DMS79 (cell line): ENCODE measurements around the gene B3GNT9.
"Not testable (repeated sequence)": the region's sequence is repeated elsewhere in the genome, so short reads cannot be mapped to it uniquely, and the experiment has no call there.

Source experiments
- DNase-seq: peaks from one replicate; lab custom pipeline; 2025; lab: John Stamatoyannopoulos, UW

The B3GNT9 gene

DNA sequence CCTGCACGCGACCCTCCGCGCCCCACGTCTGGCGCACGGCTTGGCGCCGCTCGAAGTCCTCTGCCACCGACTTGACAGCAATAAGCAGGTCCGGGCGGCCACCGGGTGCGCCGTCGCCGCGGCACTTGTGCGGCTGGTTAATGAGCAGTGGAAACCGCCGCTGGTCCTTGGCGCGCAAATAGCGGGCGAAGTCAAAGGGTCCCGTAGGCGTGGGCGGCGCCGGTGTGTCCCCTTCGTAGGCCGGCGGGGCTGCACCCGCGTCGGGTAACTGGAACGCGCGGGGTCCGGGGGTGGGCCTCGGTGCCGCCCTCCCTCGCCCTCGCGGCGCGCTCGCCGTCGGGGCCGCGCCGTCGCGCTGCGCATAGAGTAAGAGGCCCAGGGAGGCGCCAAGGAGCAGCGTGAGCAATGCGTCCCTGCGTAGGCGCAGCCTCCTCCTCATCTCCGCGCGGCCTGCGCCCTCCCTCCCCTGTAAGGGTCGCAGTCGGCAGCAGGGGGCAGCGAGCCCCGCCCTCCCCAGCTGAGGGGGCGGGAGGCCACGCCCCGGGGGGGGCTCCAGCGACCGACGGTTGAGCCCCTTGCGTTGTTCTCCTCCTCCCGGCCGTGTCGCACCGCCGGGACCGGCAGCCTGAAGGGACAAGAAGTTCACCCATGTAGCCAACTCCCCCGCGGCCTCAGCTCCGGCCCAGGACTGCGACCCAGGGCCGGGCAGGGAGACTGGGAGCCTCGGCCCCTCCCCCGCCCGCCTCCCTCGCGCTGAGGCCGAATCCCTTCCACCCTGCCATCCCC lies 558 bp downstream of the B3GNT9 start:
- no peak for DNase-seq

DNA sequence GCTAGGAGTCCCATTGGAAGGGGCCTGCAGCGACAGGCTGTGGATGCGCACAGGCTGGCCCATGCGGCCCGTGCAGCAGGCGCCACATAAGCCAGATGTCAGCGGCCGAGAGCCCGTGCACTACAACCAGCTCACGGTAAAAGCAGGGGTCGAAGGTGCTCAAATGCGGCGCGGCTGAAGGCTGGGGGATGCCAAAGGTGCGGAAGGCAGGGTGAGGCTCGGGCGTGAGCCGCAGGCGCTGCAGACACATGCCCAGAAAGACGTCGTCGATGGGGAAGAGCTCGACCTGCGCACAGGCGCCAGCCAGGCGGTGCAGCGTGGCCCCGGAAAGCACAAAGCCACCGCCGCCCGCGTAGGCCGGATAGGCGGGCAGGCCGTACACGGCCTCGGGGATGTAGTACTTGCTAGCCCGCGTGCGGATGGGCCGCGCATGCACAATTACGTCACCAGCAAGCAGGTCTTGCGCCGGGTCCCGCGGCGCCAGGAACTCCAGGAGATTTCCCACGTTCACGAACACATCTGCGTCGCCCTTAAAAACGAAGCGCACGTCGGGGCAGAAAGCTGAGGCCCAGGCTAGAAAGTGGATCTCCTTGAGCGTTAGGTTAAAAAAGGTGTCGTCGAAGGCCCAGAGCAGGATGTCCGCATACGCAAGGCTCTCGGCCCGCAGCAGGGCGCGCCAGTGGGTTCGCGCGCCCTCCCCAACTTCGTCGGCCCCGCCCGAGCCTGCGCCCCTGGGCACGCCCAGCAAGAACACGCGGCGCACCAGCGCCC lies 1.3 kb downstream of the B3GNT9 start:
- no peak for DNase-seq

GRCh38 chr16:67148656-67149275 lies 2.0 kb downstream of the B3GNT9 start:
- no peak for DNase-seq

- no peak for DNase-seq
Measured at GRCh38 chr16:67148221-67148620, 2.6 kb downstream of the B3GNT9 start.

- DNase-seq = no peak
Measured at GRCh38 chr16:67147437-67148140, 3.2 kb downstream of the B3GNT9 start.

DNA sequence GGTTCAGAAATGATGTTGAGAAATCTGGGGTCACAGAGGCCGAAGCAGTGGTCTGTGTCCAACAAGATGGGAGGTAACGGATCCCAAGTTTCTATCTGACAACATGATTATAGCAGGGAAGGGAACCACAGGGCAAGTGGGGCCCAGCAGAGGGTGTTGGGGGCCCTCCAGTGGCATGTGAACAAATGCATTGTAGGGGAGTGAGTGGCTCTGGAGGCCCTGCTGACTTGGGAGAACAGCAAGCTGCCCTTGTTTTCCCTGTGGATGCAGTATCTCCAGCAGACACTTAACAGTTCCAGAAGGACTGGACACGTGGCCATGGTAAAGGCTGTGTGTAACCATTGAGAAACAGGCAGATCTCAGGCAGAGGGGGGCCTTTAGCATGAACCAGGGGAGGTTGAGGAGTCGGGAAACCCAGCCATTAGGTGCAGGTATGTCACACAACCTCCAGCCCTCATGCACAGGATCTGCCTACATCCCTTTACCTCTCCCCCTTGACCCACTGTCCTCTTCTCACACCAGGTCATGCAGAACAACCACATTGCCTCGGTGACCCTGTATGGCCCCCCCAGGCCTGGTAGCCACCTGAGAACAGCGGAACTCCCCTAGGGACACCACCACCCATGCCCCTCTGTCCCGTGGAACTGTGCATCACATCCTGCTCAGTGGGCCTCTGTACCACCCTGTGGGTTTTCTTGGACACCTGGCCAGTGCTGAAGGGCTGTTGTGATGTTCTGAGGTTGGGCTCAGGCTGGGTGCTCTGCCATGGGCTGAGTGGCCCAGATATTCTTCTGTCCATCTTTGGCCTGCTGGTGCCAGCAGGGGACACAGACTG lies 4.1 kb downstream of the B3GNT9 start:
- no peak for DNase-seq

DNA sequence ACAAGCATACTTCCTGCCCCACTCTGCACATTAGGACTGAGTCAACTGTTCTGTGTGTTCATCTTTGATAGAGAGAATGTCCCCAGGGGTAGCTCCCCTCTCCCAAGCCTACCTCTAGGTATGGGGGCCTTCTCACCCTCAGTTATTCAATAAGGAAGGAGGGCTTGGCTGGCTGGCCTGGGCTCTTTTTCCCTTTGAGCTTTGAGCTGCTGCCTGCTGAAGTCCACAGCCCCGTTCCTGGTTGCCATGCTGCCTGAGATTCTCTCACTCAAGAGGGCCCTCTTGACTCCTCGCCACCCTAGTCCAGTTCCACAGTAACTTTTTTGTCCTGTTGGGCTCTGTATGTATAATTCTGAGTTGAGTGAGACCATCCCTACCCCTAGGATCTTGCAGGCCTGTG lies 5.1 kb downstream of the B3GNT9 start:
- DNase-seq = no peak

GRCh38 chr16:67144943-67145342 lies 5.9 kb downstream of the B3GNT9 start:
- no peak for DNase-seq

- no peak for DNase-seq
Measured at GRCh38 chr16:67142342-67142741, 8.5 kb downstream of the B3GNT9 start.

- no peak for DNase-seq
Measured at GRCh38 chr16:67141391-67141790, 9.4 kb downstream of the B3GNT9 start.

- no peak for DNase-seq
Measured at GRCh38 chr16:67137605-67138004, 13.2 kb downstream of the B3GNT9 start.

DNA sequence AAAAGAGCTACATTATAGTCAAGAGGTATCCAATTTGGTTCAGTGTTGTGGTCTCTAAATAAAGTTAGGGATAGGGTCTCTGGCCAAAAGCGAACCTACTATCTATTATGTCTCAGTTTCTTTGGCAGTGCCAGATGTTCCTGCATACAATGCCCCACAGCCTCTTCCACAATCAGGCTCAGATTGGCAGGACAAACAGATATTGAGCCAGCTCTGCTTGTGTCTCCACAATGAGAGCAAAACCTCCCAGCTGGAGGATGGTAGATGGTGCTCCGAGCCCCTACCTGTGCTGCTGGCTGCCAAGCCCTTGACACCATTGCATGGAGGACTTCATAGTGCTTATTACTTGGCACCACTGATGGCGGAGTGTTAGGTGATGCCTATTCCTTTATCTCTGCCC lies 21.4 kb downstream of the B3GNT9 start:
- DNase-seq = no peak

DNA sequence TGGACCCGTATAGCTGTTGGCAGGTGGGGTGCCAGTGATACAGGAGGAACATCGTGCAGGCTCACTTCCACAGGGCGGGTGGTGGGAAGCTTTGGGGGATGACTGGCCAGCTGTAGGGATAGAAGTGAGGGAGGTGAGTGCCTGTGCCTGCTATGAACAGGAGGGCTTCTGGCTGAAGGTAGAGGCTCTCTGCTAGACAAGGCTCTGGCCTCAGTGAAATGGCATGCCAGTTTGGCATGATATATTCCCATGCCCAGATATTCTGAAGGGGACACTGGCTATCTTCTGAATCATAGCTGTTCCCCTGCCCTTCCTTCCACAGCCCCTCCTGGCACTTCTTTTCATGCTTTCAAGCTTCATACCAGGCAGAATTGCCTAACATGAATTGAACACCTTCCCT lies 21.9 kb downstream of the B3GNT9 start:
- DNase-seq = no peak

DNA sequence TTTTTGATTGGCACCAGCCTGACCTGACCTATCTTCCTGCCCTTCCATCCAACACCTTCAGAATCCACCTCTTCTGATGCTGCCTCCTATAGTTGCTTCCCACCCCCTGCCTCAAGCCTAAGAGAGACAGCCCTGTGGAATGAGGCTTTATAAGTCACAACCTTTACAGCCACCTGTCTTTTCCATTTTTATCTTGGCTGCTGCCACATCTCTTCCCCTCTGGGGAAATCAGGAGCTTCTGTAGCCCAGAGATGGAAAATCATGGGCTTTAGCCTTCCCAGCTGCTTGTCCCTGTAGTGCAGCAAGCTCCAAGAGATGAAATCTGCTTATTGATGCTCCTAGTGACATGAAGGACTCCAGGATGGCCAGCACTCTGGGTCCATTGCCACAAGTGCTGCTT lies 22.4 kb downstream of the B3GNT9 start:
- no peak for DNase-seq

- DNase-seq = not testable (repeated sequence)
Measured at GRCh38 chr16:67122799-67123198, 28.0 kb downstream of the B3GNT9 start.

DNA sequence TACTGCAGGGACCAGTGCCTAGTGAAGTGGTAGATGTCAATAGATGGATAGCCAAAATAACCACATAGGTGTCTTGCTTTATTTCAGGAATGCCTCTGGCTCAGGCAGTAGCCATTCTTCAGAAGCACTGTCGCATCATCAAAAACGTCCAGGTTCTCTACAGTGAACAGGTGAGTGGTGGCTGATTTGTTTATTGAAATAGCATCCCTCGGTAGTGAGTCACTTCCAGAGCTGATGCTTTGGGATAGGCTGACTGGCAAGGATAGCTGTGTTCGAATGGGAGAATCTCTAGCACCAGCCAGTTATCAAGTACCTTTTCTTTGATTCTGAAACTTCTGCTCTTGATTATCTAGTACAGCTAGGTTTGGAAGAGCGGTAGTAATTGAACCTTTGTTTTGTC lies 30.8 kb downstream of the B3GNT9 start:
- DNase-seq = no peak

DNA sequence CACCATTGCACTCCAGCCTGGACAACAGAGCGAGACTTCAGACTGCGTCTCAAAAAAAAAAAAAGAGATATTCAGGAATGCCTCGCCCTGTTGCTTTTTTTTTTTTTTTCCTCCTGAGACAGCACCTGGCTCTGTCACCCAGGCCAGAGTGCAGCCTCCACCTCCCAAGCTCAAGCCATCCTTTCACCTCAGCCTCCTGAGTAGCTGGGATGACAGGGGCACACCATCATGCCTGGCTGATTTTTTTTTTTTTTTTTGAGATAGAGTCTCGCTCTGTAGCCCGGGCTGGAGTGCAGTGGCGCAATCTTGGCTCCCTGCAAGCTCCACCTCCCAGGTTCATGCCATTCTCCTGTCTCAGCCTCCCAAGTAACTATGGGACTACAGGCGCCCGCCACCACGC lies 33.1 kb downstream of the B3GNT9 start:
- no peak for DNase-seq

GRCh38 chr16:67116388-67117311 lies 34.1 kb downstream of the B3GNT9 start:
- no peak for DNase-seq

DNA sequence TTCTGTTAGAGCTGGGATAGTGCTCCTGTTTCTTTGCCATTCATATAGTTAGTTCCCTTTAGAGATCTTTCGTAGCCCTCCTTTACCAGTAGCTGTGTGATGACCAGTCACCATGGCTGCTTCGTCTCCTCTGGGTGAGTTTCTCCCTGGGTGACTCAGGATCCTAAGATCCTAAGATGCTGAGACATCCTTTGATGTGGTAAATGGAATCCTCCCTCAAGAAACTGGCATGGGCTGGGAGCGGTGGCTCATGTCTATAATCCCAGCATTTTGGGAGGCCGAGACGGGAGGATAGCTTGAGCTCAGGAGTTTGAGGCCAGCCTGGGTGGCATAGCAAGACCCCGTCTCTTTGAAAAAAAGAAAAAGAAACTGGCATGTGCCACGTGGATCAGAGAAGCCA lies 35.2 kb downstream of the B3GNT9 start:
- no peak for DNase-seq

GRCh38 chr16:67114793-67115192 lies 36.0 kb downstream of the B3GNT9 start:
- no peak for DNase-seq
